GM19193 (cell line): ENCODE measurements around the gene OBSCN.

ENCODE experiments used
- POLR2A ChIP-seq: IDR thresholded peaks from 4 replicates; pipeline ENCODE4 v1.6.1; 2011; ENCODE audit not compliant: insufficient read depth, insufficient read length; ENCODE audit errors: extremely low read depth

The OBSCN gene

GRCh38 chr1:228246216-228246900 is 38.5 kb downstream of the OBSCN start:
- no peak for TF ChIP-seq POLR2A

- no peak for TF ChIP-seq POLR2A
Observed at GRCh38 chr1:228249513-228250305, 41.9 kb downstream of the OBSCN start.

- no peak for TF ChIP-seq POLR2A
Observed at GRCh38 chr1:228256626-228257375, 49.0 kb downstream of the OBSCN start.

- no peak for TF ChIP-seq POLR2A
Observed at GRCh38 chr1:228258486-228258885, 50.6 kb downstream of the OBSCN start.

DNA sequence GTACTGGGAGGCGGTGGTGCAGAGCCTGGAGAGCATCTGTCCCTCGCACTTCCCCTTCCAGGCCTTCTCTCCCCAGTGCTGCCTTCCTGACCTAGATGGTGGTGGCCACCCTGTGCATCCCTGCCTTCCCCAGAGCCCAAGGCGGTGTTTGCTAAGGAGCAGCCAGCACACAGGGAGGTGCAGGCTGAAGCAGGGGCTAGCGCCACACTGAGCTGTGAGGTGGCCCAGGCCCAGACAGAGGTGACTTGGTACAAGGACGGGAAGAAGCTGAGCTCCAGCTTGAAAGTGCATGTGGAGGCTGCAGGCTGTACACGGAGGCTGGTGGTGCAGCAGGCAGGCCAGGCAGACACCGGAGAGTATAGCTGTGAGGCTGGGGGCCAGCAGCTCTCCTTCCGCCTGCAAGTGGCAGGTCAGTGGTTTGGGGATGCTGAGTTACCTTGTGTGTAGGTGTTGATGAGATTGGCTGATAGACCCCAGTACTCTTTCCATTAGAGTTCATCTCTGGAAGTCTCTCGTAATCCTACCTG is 51.6 kb downstream of the OBSCN start:
- no peak for TF ChIP-seq POLR2A

GRCh38 chr1:228259951-228260350 is 52.1 kb downstream of the OBSCN start:
- TF ChIP-seq POLR2A, result no peak

- TF ChIP-seq POLR2A, result no peak
Observed at GRCh38 chr1:228261706-228262105, 53.9 kb downstream of the OBSCN start.

GRCh38 chr1:228262475-228262874 is 54.6 kb downstream of the OBSCN start:
- no peak for TF ChIP-seq POLR2A

GRCh38 chr1:228263636-228264035 is 55.8 kb downstream of the OBSCN start:
- no peak for TF ChIP-seq POLR2A

- TF ChIP-seq POLR2A, result no peak
Observed at GRCh38 chr1:228264090-228264829, 56.4 kb downstream of the OBSCN start.

DNA sequence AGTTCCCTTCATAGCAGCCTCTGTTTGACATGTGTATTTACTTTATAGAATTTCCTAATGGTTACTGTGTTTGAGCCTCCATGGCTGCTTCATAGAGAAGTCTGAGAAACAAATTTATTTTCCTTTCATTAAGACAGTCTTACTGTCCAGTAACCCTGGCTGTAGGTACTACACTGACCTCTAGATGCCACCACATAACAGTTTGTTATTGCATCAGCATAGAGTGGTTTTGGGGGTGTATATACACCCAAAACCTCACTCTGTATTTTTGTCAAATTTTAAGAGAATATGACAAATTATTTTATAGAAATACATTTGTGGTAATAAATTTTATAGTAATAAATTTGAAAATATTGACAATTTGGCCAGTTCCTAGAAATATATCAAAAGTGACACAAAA is 57.3 kb downstream of the OBSCN start:
- TF ChIP-seq POLR2A, result no peak

GRCh38 chr1:228267962-228268880 is 60.4 kb downstream of the OBSCN start:
- TF ChIP-seq POLR2A, result no peak

GRCh38 chr1:228268881-228269265 is 61.0 kb downstream of the OBSCN start:
- TF ChIP-seq POLR2A, result no peak

GRCh38 chr1:228270032-228270431 is 62.2 kb downstream of the OBSCN start:
- no peak for TF ChIP-seq POLR2A
